ENCODE results near the gene TFDP1.
"Not testable (repeated sequence)": the region's sequence is repeated elsewhere in the genome, so short reads cannot be mapped to it uniquely, and the experiment has no call there.

TFDP1 gene

DNA sequence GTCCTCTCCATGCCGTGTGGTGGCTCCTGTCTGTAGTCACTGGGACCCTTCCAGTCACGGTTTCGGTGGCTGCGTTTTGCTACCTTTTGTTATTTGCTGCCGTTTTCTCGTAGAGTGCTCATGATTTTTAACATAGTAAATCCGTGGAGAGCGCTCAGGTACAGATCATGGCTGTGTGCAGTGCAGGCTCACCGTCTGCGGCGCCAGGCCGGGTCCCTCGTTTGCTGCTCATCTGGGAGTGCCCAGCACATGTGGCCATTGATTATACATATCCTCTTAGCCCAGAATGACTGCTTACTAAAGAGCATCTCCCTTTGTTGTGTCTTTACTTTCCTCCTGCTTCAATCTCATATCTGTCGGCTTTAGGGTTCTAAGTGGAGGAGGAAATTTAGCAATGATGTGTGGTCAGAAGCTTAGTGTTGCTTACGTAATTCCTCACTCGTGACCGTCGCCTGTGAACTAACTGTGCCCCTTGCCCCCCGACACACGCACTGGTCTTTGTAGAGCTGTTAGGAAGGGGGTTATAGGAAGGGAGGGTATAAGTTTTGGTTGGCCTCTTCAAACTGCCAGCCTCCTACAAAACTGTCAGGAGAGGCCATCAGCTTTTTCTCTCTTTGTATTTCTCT, 31.8 kb downstream of the TFDP1 start:
- no peak for DNase-seq (ENCODE audit: low read depth in 3 of 3, low spot score in 1 of 3)

DNA sequence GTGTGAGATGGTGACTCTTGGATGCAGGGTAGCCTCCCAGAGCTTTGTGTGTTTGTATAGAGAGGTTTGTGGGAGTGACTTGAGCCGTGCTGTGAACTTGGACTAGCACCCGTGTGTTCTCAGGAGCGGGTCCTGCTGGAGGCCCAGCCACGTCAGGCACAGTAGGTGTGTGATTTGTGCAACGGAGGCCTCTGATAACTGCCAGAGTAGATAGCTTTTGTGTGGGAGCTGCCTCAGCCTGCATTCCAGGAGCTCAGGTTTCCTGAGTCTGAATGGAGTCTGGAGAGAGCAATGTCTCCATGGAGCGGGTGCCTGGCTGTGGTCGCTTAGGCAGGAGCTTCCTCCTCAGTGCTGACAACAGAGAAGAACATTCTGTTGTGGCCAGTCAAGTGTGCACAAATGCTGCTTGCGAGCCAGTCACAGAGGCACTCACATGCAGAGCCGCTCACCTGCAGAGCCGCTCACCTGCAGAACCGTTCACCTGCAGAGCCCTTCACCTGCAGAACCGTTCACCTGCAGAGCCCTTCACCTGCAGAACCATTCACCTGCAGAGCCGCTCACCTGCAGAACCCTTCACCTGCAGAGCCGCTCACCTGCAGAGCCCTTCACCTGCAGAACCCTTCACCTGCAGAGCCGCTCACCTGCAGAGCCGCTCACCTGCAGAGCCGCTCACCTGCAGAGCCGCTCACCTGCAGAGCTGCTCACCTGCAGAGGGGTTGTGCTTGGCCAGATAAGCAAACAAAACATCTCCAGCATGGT, 32.6 kb downstream of the TFDP1 start:
- DNase-seq (ENCODE audit: low read depth in 3 of 3, low spot score in 1 of 3), result no peak

DNA sequence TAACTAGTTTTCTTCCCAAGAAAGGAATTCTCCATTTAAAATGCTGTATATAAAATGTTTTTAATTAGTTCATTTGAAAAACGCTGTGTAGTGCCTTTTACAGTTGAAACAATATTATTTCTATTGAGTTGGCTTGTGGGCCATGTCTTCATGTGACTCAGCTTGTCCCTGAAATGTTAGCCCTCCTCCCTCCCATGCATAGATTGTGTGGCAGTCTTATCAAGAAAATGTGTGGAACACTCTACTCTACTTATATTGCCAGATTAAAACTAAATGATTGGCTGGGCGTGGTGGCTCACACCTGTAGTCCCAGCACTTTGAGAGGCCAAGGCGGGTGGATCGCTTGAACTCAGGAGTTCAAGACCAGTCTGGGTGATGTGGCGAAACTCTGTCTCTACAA, 33.4 kb downstream of the TFDP1 start:
- no peak for DNase-seq (ENCODE audit: low read depth in 3 of 3, low spot score in 1 of 3)

DNA sequence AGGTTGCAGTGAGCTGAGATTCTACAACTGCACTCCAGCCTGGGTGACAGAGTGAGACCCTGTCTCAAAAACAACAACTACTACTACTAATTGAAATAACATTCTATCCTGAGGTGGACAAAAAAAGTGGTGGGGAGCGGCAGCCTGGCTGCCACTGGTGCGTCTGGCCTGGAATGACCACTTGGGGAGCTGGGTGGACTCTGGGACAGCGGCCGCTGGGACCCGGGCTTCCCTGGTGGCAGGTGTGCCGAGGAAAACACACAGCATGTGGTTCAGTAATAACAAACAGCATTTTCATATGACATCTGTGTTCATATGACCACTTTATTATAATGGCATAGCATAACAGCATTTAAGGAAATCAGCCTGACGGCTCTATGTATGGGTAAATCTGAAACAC, 33.9 kb downstream of the TFDP1 start:
- no peak for DNase-seq (ENCODE audit: low read depth in 3 of 3, low spot score in 1 of 3)

DNA sequence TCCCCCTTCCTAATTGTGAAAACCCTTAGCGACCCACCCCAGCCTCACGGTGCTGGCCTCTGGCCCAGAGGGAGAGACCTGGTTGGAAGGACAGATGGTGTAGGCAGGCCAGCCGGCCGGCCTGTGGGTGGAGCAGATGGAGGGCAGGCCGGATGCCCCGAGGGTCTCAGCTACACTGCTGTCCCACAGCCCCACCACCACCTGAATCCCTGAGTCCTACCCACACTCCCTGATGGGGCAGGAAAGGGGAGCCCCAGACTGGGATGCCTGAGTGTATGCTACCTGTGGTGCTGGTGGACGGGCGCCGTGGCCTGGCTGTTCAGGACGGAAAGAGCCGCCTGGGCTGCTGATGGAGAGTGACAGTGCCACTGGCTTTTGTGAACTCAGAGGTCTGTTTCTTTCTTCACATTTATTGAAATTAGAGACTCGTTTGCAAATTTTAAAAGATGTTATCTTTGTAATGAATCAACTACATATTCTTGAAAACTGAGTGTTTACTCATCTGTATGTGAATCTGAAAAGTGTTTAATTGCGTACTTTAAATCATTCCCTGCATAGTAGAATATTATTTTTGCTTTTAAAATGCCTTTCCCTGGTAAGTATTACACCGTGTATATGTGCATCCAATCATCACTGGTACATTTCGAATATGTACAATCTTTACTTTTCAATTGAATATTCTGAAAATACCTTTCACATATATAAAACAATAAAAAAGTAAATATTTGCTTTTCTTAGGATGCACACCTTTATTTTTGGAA, 35.7 kb downstream of the TFDP1 start:
- DNase-seq (ENCODE audit: low read depth in 3 of 3, low spot score in 1 of 3), result no peak

GRCh38 chr13:113621046-113621445, 36.5 kb downstream of the TFDP1 start:
- DNase-seq (ENCODE audit: low read depth in 3 of 3, low spot score in 1 of 3), result no peak

- not testable (repeated sequence) for DNase-seq (ENCODE audit: low read depth in 3 of 3, low spot score in 1 of 3)
Measured at GRCh38 chr13:113621498-113621897, 36.9 kb downstream of the TFDP1 start.

GRCh38 chr13:113621986-113622550, 37.5 kb downstream of the TFDP1 start:
- not testable (repeated sequence) for DNase-seq (ENCODE audit: low read depth in 3 of 3, low spot score in 1 of 3)

GRCh38 chr13:113622791-113623490, 38.4 kb downstream of the TFDP1 start:
- DNase-seq (ENCODE audit: low read depth in 3 of 3, low spot score in 1 of 3), result no peak

GRCh38 chr13:113623491-113624234, 39.1 kb downstream of the TFDP1 start:
- DNase-seq (ENCODE audit: low read depth in 3 of 3, low spot score in 1 of 3), result no peak

- no peak for DNase-seq (ENCODE audit: low read depth in 3 of 3, low spot score in 1 of 3)
Measured at GRCh38 chr13:113624235-113624587, 39.7 kb downstream of the TFDP1 start.

DNA sequence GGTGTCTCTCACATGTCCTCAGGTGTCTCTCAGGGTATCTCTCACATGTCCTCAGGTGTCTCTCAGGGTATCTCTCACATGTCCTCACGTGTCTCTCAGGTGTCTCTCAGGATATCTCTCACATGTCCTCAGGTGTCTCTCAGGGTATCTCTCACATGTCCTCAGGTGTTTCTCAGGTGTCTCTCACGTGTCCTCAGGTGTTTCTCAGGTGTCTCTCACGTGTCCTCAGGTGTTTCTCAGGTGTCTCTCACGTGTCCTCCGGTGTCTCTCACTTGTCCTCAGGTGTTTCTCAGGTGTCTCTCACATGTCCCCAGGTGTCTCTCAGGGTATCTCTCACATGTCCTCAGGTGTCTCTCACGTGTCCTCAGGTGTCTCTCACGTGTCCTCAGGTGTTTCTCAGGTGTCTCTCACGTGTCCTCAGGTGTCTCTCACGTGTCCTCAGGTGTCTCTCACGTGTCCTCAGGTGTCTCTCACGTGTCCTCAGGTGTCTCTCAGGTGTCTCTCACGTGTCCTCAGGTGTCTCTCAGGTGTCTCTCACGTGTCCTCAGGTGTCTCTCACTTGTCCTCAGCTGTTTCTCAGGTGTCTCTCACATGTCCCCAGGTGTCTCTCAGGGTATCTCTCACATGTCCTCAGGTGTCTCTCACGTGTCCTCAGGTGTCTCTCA, 40.2 kb downstream of the TFDP1 start:
- DNase-seq (ENCODE audit: low read depth in 3 of 3, low spot score in 1 of 3), result not testable (repeated sequence)

DNA sequence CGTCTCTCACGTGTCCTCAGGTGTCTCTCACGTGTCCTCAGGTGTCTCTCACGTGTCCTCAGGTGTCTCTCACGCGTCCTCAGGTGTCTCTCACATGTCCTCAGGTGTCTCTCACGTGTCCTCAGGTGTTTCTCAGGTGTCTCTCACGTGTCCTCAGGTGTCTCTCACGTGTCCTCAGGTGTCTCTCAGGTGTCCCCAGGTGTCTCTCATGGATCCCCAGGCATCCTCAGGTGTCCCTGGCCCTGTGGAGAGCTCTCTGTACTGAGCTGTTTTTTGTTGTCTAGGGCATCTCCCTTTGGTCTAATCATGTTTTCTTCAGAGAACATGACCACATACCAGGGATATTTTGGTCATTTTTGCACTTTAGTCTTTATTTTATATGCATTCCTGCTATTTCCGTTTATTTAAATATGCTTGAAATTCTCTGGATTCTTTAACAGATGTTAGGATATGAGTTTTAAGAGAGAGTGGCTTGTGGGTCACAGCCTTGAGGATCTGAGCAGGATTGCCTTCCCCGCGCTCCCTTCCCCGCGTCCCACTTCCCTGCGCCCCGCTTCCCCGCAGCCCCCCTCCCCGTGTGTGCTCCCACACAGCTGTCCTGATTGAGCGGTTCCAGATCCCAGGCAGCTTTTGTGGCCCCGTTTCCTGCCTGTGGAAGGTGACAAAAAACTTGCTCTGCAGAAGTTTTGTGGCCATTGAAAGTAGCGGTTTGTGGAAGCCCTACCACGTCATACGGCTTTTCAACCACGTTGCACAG, 41.6 kb downstream of the TFDP1 start:
- no peak for DNase-seq (ENCODE audit: low read depth in 3 of 3, low spot score in 1 of 3)

GRCh38 chr13:113627136-113627535, 42.6 kb downstream of the TFDP1 start:
- no peak for DNase-seq (ENCODE audit: low read depth in 3 of 3, low spot score in 1 of 3)

- DNase-seq (ENCODE audit: low read depth in 3 of 3, low spot score in 1 of 3), result no peak
Measured at GRCh38 chr13:113628291-113629270, 44.0 kb downstream of the TFDP1 start.

GRCh38 chr13:113629866-113630265, 45.3 kb downstream of the TFDP1 start:
- no peak for DNase-seq (ENCODE audit: low read depth in 3 of 3, low spot score in 1 of 3)

DNA sequence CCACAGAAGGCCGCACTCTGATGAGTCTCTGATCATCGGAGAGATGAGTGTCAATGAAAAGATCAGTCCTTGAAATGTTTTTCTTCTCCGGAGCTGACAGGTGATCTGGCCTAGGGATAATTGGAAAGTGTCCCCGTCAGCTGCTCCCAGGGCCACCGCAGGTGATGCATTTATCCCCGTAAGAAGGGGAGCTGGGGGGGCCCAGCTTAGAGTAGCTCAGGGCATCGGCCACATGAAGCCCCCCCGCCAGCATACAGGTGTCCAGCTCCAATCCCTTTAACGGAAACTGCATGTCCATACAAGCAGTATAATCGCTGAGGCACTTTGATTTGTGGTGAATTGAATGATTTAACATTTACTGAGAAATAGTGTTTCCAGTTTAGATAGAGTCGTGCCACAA, 45.7 kb downstream of the TFDP1 start:
- DNase-seq (ENCODE audit: low read depth in 3 of 3, low spot score in 1 of 3), result no peak

GRCh38 chr13:113630804-113631203, 46.3 kb downstream of the TFDP1 start:
- DNase-seq (ENCODE audit: low read depth in 3 of 3, low spot score in 1 of 3), result no peak

Data from stimulated activated CD4-positive, alpha-beta T cell treated with anti-CD3 and anti-CD28 coated beads, TNF-alpha, amount 100 ng/mL, for 1 hour (primary cell).